ENCODE data around the gene KRT33B. TPM values are rescaled to one million over a fixed set of nuclear protein-coding genes. Genes with fewer than 3 reads are reported as not detected.

Gene KRT33B
- total RNA-seq, 1 experiment from 2014 or later = not detected

DNA sequence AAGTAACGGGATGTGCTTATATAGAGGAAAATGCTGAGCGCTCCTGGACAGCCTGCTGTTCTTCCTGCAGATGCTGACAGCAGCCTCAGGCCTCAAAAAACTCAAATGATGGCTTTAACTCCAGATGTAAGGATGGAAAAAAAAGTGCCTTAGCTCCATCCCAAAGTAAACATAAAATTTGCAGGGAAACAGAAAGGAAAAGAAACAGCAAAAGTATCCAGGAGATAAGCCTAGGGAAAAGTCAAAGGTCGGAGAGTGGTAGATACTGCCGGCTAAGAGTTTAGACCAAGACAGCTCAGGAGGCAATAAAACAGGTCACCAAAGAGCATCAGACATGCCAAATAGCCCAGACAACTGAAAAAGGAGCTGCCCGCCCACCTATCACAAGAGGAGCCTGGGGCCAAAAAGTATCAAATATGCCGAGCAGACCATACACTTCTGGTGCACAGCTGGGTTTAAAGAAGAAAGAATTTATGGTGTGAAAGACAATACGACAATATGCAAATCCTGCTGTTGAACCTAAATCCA lies 20.9 kb upstream of the KRT33B start:
- ChIA-PET CTCF (interaction anchor here (1.4 kb wide), 1 partner anchor 13 kb away, joined by 8 read pairs; no protein-coding TSS in a partner anchor), POLR2A (interaction anchor here (0.7 to 1.7 kb wide), 4 partner anchors 8 to 27 kb away, joined by 3 to 6 read pairs (median 4); partner anchors contain the start of gene KRT34)
- peaks cover 5% of the 10 kb centered on the region for H3K36me3 Mint-ChIP-seq (ENCODE audit: insufficient read depth, unreplicated experiment)
- no peak overlapping the region for H3K4me3 Mint-ChIP-seq (ENCODE audit: unreplicated experiment)
- no peaks in the 10 kb centered on the region for H3K27me3 Mint-ChIP-seq (ENCODE audit: insufficient read depth, unreplicated experiment)
- H3K4me1 Mint-ChIP-seq (ENCODE audit: insufficient read depth, unreplicated experiment) = no peaks in the 10 kb centered on the region
- intact Hi-C loops (cut with micrococcal nuclease) = no loop called here
- no peak for DNase-seq (ENCODE audit: unreplicated experiment)
- TF ChIP-seq, protein P1, sequence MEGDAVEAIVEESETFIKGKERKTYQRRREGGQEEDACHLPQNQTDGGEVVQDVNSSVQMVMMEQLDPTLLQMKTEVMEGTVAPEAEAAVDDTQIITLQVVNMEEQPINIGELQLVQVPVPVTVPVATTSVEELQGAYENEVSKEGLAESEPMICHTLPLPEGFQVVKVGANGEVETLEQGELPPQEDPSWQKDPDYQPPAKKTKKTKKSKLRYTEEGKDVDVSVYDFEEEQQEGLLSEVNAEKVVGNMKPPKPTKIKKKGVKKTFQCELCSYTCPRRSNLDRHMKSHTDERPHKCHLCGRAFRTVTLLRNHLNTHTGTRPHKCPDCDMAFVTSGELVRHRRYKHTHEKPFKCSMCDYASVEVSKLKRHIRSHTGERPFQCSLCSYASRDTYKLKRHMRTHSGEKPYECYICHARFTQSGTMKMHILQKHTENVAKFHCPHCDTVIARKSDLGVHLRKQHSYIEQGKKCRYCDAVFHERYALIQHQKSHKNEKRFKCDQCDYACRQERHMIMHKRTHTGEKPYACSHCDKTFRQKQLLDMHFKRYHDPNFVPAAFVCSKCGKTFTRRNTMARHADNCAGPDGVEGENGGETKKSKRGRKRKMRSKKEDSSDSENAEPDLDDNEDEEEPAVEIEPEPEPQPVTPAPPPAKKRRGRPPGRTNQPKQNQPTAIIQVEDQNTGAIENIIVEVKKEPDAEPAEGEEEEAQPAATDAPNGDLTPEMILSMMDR (IDR thresholded peaks at IDR 0.05; ENCODE audit: unreplicated experiment) = no peak
- H3K9me3 Mint-ChIP-seq (ENCODE audit: unreplicated experiment) = peaks cover 8% of the 10 kb centered on the region
- no TSS peak for BruUV-seq (replicated peaks)
- H3K27ac Mint-ChIP-seq (ENCODE audit: low read depth, unreplicated experiment) = no peak overlapping the region

DNA sequence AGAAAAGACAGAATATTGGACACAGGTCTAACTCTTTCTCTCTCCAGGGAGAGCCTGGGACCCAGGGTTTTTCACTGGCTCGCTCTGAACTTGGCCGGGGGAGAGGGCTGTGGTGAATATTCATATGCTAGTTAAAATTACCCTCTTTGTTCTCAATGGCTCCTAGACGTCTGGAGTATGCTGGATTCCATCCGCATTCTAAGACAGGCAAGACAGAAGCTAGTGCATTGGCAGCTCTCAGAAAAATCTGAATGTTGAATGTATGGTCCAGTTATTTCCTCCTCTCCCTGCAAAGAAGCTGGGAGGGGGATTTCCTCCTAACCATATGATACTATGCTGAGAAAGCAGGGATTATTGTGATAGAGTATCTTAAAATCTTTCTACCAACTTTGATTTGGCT lies 18.1 kb upstream of the KRT33B start:
- CTCF ChIA-PET = no interaction called here
- POLR2A ChIA-PET = no interaction called here

DNA sequence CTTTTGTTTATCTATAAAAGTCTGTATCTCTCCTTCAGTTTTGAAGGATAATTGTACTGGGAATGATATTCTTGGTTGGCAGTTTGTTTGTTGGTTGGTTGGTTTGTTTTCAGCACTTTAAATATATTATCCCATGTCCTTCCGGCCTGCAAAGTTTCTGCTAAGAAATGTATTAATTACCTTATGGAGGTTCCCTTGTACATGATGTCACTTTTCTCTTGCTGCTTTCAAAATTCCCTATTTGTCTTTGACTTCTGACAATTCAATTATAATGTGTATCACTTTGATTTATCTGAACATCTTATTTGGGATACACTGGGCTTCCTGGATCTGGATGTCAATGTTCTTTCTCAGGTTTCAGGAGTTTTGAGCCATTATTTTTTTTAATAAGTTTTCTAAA lies 16.6 kb upstream of the KRT33B start:
- TF ChIP-seq, protein P1 (IDR thresholded peaks at IDR 0.05; ENCODE audit: unreplicated experiment) = no peak
- H3K4me3 Mint-ChIP-seq (ENCODE audit: unreplicated experiment) = no peak overlapping the region
- DNase-seq (ENCODE audit: unreplicated experiment) = no peak
- no peak overlapping the region for H3K27ac Mint-ChIP-seq (ENCODE audit: low read depth, unreplicated experiment)
- peaks cover 8% of the 10 kb centered on the region for H3K9me3 Mint-ChIP-seq (ENCODE audit: unreplicated experiment)
- no TSS peak for BruUV-seq (replicated peaks)
- H3K4me1 Mint-ChIP-seq (ENCODE audit: insufficient read depth, unreplicated experiment) = no peaks in the 10 kb centered on the region
- ChIA-PET POLR2A (no interaction called here), CTCF (no interaction called here)
- intact Hi-C loops (cut with micrococcal nuclease) = no loop called here
- peaks cover 11% of the 10 kb centered on the region for H3K27me3 Mint-ChIP-seq (ENCODE audit: insufficient read depth, unreplicated experiment)
- H3K36me3 Mint-ChIP-seq (ENCODE audit: insufficient read depth, unreplicated experiment) = no peaks in the 10 kb centered on the region

More for the DNA sequence above, 18.1 kb upstream of the KRT33B start:
- no peak overlapping the region for H3K27ac Mint-ChIP-seq (ENCODE audit: low read depth, unreplicated experiment)
- no peak for DNase-seq (ENCODE audit: unreplicated experiment)
- H3K4me1 Mint-ChIP-seq (ENCODE audit: insufficient read depth, unreplicated experiment) = no peaks in the 10 kb centered on the region
- H3K9me3 Mint-ChIP-seq (ENCODE audit: unreplicated experiment) = peaks cover 8% of the 10 kb centered on the region
- no peak overlapping the region for H3K4me3 Mint-ChIP-seq (ENCODE audit: unreplicated experiment)
- TF ChIP-seq, protein P1 (IDR thresholded peaks at IDR 0.05; ENCODE audit: unreplicated experiment) = no peak
- no TSS peak for BruUV-seq (replicated peaks)
- peaks cover 11% of the 10 kb centered on the region for H3K27me3 Mint-ChIP-seq (ENCODE audit: insufficient read depth, unreplicated experiment)
- intact Hi-C loops (cut with micrococcal nuclease) = no loop called here
- H3K36me3 Mint-ChIP-seq (ENCODE audit: insufficient read depth, unreplicated experiment) = no peaks in the 10 kb centered on the region

DNA sequence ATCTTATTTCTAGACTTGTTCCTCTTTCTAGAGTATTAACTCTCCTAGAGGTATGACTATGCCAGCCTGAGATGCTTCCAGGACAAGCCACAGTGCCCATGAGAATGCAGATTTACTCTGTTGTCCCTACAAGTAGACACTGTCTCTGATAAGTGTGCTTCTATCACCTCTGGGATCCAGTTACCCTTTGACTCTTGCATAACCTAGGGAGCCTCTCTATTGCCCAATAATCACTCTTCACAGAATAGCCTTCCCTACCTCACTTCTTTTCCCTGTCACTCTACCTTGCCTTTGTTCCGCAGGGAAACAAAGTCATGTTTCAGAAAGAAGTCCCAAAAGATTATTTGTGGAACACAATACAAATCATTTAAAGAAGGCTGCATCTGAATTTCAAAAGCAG lies 14.1 kb upstream of the KRT33B start:
- no peak for DNase-seq (ENCODE audit: unreplicated experiment)
- no peak overlapping the region for H3K27ac Mint-ChIP-seq (ENCODE audit: low read depth, unreplicated experiment)
- TF ChIP-seq, protein P1 (IDR thresholded peaks at IDR 0.05; ENCODE audit: unreplicated experiment) = no peak
- no peaks in the 10 kb centered on the region for H3K36me3 Mint-ChIP-seq (ENCODE audit: insufficient read depth, unreplicated experiment)
- intact Hi-C loops (cut with micrococcal nuclease) = no loop called here
- H3K4me3 Mint-ChIP-seq (ENCODE audit: unreplicated experiment) = no peak overlapping the region
- ChIA-PET CTCF (no interaction called here), POLR2A (interaction anchor here (0.7 kb wide), 1 partner anchor 12 kb away, joined by 3 read pairs; no protein-coding TSS in a partner anchor)
- H3K4me1 Mint-ChIP-seq (ENCODE audit: insufficient read depth, unreplicated experiment) = peaks cover 10% of the 10 kb centered on the region
- BruUV-seq (replicated peaks) = no TSS peak
- peaks cover 11% of the 10 kb centered on the region for H3K27me3 Mint-ChIP-seq (ENCODE audit: insufficient read depth, unreplicated experiment)
- H3K9me3 Mint-ChIP-seq (ENCODE audit: unreplicated experiment) = peaks cover 8% of the 10 kb centered on the region

Measured in MCF 10A (cell line).